SHP77 (cell line): Measurements from ENCODE around the gene MTUS2.
"Not testable (repeated sequence)": the region's sequence is repeated elsewhere in the genome, so short reads cannot be mapped to it uniquely, and the experiment has no call there.

ENCODE experiments used
- DNase-seq, 2 experiments: peaks; one replicate each; lab custom pipeline; 2025; lab: John Stamatoyannopoulos, UW

MTUS2 gene

GRCh38 chr13:29318741-29319140 lies 498.6 kb downstream of the MTUS2 start:
- no peak for DNase-seq

- peak; percentile 10 to 28 for DNase-seq
Observed at GRCh38 chr13:29319451-29319850, 499.3 kb downstream of the MTUS2 start.

GRCh38 chr13:29323954-29324353 lies 503.8 kb downstream of the MTUS2 start:
- DNase-seq, result no peak

- DNase-seq, result no peak
Observed at GRCh38 chr13:29324601-29325000, 504.5 kb downstream of the MTUS2 start.

GRCh38 chr13:29328501-29328900 lies 508.4 kb downstream of the MTUS2 start:
- no peak for DNase-seq

GRCh38 chr13:29336356-29336755 lies 516.2 kb downstream of the MTUS2 start:
- DNase-seq, result peak in 1 of 2 experiments; percentile 8

- DNase-seq, result no peak
Observed at GRCh38 chr13:29339386-29340272, 519.5 kb downstream of the MTUS2 start.

- DNase-seq, result peak; percentile 13 to 22
Observed at GRCh38 chr13:29345860-29346582, 525.9 kb downstream of the MTUS2 start.

GRCh38 chr13:29355029-29355428 lies 534.9 kb downstream of the MTUS2 start:
- peak; percentile 69 to 76 for DNase-seq

GRCh38 chr13:29359181-29359580 lies 539.0 kb downstream of the MTUS2 start:
- DNase-seq, result peak; percentile 63 to 82

- no peak for DNase-seq
Observed at GRCh38 chr13:29361716-29362115, 541.6 kb downstream of the MTUS2 start.

GRCh38 chr13:29362849-29363604 lies 542.9 kb downstream of the MTUS2 start:
- DNase-seq, result peak; percentile 27 to 43

GRCh38 chr13:29369060-29369743 lies 549.1 kb downstream of the MTUS2 start:
- peak in 1 of 2 experiments; percentile 40 for DNase-seq

- no peak for DNase-seq
Observed at GRCh38 chr13:29379281-29379680, 559.1 kb downstream of the MTUS2 start.

- DNase-seq, result no peak
Observed at GRCh38 chr13:29379865-29380264, 559.7 kb downstream of the MTUS2 start.

- DNase-seq, result no peak
Observed at GRCh38 chr13:29382021-29382420, 561.9 kb downstream of the MTUS2 start.

- DNase-seq, result no peak
Observed at GRCh38 chr13:29383476-29383875, 563.3 kb downstream of the MTUS2 start.

- DNase-seq, result no peak
Observed at GRCh38 chr13:29384466-29384865, 564.3 kb downstream of the MTUS2 start.

GRCh38 chr13:29384871-29385270 lies 564.7 kb downstream of the MTUS2 start:
- DNase-seq, result no peak

GRCh38 chr13:29386246-29386645 lies 566.1 kb downstream of the MTUS2 start:
- DNase-seq, result no peak

GRCh38 chr13:29390598-29390997 lies 570.5 kb downstream of the MTUS2 start:
- not testable (repeated sequence) for DNase-seq

GRCh38 chr13:29396446-29396845 lies 576.3 kb downstream of the MTUS2 start:
- DNase-seq, result no peak
